NCI-H2196 treated with DMSO at 0.1 percent for 48 hours (cell line): ENCODE results near the gene CDH2.
"Not testable (repeated sequence)": the region's sequence is repeated elsewhere in the genome, so short reads cannot be mapped to it uniquely, and the experiment has no call there.

ENCODE experiments used
- DNase-seq: peaks from one replicate; lab custom pipeline; 2025; ENCODE audit not compliant: unreplicated experiment; lab: John Stamatoyannopoulos, UW

CDH2 gene

GRCh38 chr18:27922780-27923179 is 254.2 kb downstream of the CDH2 start:
- DNase-seq: no peak

GRCh38 chr18:27921904-27922751 is 254.8 kb downstream of the CDH2 start:
- no peak for DNase-seq

GRCh38 chr18:27921392-27921791 is 255.5 kb downstream of the CDH2 start:
- no peak for DNase-seq

- no peak for DNase-seq
Observed at GRCh38 chr18:27920836-27921235, 256.1 kb downstream of the CDH2 start.

- not testable (repeated sequence) for DNase-seq
Observed at GRCh38 chr18:27906189-27906588, 270.7 kb downstream of the CDH2 start.

- no peak for DNase-seq
Observed at GRCh38 chr18:27903906-27904305, 273.0 kb downstream of the CDH2 start.

GRCh38 chr18:27901424-27902226 is 275.3 kb downstream of the CDH2 start:
- DNase-seq: no peak
